K562 (cell line): Measurements from ENCODE around the gene ACLY. TPM values are rescaled to one million over a fixed set of nuclear protein-coding genes. Genes with fewer than 3 reads are reported as not detected.
A peak's percentile ranks its signal among the peaks of the same experiment; 100 is the strongest.

Experiments
- ESRRA ChIP-seq: fragments of 450-650 bp; IDR thresholded peaks from 2 replicates; pipeline ENCODE4 v1.6.1; 2014; ENCODE audit warnings: low read depth, mild to moderate bottlenecking, moderate library complexity, borderline replicate concordance
- NR1H2 ChIP-seq: sonication (generic); formaldehyde crosslinking; IDR thresholded peaks from 2 replicates; pipeline ENCODE4 v1.4.0; 2020; ENCODE audit warnings: mild to moderate bottlenecking, missing genetic modification reagents
- PHB2 ChIP-seq: fragments of 450-650 bp; IDR thresholded peaks from 2 replicates; pipeline ENCODE4 v1.6.1; 2017; ENCODE audit warnings: low read depth
- POLR3A ChIP-seq: IDR thresholded peaks from 2 replicates; pipeline ENCODE4 v1.6.1; 2011; ENCODE audit warnings: borderline replicate concordance, mild to moderate bottlenecking, moderate library complexity; ENCODE audit not compliant: insufficient read length, insufficient read depth; ENCODE audit errors: extremely low read depth
- RUNX1 ChIP-seq: sonication (generic); IDR thresholded peaks from 2 replicates; pipeline ENCODE4 v1.6.1; 2016; ENCODE audit warnings: antibody characterized with exemption, low read depth
- SAFB ChIP-seq: fragments of 200-400 bp; formaldehyde crosslinking; IDR thresholded peaks from 2 replicates; pipeline ENCODE4 v1.6.1; 2017; ENCODE audit warnings: low read depth, low read length, borderline replicate concordance
- SIN3A ChIP-seq, 2 experiments: fragments of 150-350 bp in 1 of 2; IDR thresholded peaks; 2 replicates each; pipeline ENCODE4 v1.6.1; 2011 to 2016; ENCODE audit warnings: borderline replicate concordance in 2 of 2, low read depth in 2 of 2, low read length in 2 of 2, mild to moderate bottlenecking in 2 of 2, moderate library complexity in 2 of 2; ENCODE audit not compliant: control insufficient read depth in 1 of 2
- SP2 ChIP-seq: IDR thresholded peaks from 2 replicates; pipeline ENCODE4 v1.6.1; 2011; ENCODE audit warnings: mild to moderate bottlenecking, low read depth, low read length, moderate library complexity; ENCODE audit not compliant: poor library complexity, severe bottlenecking; ENCODE audit errors: extremely low read depth
- polyA plus RNA-seq, 8 experiments: library from polyadenylated mRNA; depleted of rRNA in 4 of 8; stranded (reverse) in 5 of 8; unstranded in 3 of 8; fragments of >200 nt; fragmentation: Nextera tagmentation in 2 of 8; fragmentation: Illumina TruSeq in 1 of 8; extraction: Ambion mirVana in 2 of 8; extraction: Trizol in 1 of 8; gene quantifications; 2 replicates each; pipeline versions ENCODE4 v1.2.1 to v1.2.3, GENCODE V29; 2011 to 2014; ENCODE audit warnings: inconsistent platforms in 1 of 8, missing spikeins in 1 of 8
- total RNA-seq, 7 experiments: library from RNA; depleted of rRNA in 6 of 7; stranded (reverse); fragments of >200 nt in 6 of 7; fragmentation: Illumina TruSeq in 2 of 7; extraction: Trizol in 2 of 7; gene quantifications; 2 replicates each; pipeline versions ENCODE4 v1.2.1 to v1.2.3, GENCODE V29; 2011 to 2021; ENCODE audit warnings: low replicate concordance in 1 of 7
- TF ChIP-seq, protein P1 (sequence below), 2 experiments: IDR thresholded peaks; 2 replicates each; pipeline ENCODE4 v1.6.1; 2012; ENCODE audit warnings: improper control_type of control experiment in 2 of 2, low read depth in 2 of 2, low read length in 2 of 2, borderline replicate concordance in 1 of 2
- TF ChIP-seq, protein P2 (sequence below): fragments of 250-450 bp; sonication (Bioruptor Pico); IDR thresholded peaks from 2 replicates; pipeline ENCODE4 v1.4.0; 2020; ENCODE audit warnings: mild to moderate bottlenecking, moderate library complexity

Gene ACLY
- total and polyA plus RNA-seq, 9 of the 15 experiments (the other 6 are each of a cell fraction or from before 2014, with no cell fraction given), result 42.9 to 280 (median 125) TPM

DNA sequence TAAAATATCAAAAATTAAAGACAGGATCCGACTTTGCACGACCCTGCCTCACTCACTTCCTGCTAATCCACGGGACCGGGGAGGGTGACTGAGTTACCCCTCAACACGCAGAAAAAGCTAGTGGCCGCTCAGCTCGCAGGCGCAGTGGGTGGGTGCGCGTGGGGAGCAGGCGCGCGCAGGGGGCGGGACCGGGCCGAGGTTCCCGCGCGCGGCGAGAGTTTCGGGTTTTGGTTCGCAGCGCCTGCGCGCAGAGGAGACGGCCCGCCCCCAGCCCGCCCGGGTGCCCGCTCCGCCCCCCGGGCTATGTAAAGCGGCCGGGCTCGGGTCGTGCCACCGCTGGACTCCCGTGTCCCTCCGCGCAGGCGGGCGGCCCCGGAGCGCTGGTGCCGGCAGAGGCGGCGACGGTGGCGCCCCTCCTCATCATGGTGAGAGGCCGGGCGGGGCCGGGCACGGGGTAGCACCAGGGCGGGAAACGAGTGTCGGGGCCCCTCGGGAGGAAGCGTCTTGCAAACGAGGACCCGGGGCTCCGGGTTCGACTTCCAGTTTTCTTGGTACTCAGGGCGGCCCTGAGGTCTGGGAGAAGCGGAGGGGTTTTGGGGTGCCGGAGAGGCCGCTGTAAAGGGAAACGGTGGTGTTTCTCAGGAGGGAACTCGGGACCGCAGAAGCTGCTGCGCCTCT is 47.9 kb upstream of the ACLY start, which contains the start of gene CNP (continued):
- TF ChIP-seq SIN3A (IDR thresholded peaks at IDR 0.05; ENCODE audit: borderline replicate concordance in 2 of 2, control insufficient read depth in 1 of 2, low read depth in 2 of 2, low read length in 2 of 2) (peak in 1 of 2 experiments; percentile 82; a peak in 1 of 4 replicates), PHB2 (no peak), SP2 (no peak), SAFB (peak; percentile 88), RUNX1 (no peak), ESRRA (no peak), POLR3A (no peak), NR1H2 (CRISPR knock-in tag) (no peak)
- TF ChIP-seq, protein P1, sequence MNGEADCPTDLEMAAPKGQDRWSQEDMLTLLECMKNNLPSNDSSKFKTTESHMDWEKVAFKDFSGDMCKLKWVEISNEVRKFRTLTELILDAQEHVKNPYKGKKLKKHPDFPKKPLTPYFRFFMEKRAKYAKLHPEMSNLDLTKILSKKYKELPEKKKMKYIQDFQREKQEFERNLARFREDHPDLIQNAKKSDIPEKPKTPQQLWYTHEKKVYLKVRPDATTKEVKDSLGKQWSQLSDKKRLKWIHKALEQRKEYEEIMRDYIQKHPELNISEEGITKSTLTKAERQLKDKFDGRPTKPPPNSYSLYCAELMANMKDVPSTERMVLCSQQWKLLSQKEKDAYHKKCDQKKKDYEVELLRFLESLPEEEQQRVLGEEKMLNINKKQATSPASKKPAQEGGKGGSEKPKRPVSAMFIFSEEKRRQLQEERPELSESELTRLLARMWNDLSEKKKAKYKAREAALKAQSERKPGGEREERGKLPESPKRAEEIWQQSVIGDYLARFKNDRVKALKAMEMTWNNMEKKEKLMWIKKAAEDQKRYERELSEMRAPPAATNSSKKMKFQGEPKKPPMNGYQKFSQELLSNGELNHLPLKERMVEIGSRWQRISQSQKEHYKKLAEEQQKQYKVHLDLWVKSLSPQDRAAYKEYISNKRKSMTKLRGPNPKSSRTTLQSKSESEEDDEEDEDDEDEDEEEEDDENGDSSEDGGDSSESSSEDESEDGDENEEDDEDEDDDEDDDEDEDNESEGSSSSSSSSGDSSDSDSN (IDR thresholded peaks at IDR 0.05; ENCODE audit: borderline replicate concordance in 1 of 2, low read depth in 2 of 2, low read length in 2 of 2), result 0 out of 4 replicates have a peak, but pooled peaks of 1 of the 2 experiments have one; percentile 34
- TF ChIP-seq, protein P2, sequence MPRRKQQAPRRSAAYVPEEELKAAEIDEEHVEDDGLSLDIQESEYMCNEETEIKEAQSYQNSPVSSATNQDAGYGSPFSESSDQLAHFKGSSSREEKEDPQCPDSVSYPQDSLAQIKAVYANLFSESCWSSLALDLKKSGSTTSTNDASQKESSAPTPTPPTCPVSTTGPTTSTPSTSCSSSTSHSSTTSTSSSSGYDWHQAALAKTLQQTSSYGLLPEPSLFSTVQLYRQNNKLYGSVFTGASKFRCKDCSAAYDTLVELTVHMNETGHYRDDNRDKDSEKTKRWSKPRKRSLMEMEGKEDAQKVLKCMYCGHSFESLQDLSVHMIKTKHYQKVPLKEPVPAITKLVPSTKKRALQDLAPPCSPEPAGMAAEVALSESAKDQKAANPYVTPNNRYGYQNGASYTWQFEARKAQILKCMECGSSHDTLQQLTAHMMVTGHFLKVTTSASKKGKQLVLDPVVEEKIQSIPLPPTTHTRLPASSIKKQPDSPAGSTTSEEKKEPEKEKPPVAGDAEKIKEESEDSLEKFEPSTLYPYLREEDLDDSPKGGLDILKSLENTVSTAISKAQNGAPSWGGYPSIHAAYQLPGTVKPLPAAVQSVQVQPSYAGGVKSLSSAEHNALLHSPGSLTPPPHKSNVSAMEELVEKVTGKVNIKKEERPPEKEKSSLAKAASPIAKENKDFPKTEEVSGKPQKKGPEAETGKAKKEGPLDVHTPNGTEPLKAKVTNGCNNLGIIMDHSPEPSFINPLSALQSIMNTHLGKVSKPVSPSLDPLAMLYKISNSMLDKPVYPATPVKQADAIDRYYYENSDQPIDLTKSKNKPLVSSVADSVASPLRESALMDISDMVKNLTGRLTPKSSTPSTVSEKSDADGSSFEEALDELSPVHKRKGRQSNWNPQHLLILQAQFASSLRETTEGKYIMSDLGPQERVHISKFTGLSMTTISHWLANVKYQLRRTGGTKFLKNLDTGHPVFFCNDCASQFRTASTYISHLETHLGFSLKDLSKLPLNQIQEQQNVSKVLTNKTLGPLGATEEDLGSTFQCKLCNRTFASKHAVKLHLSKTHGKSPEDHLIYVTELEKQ (CRISPR knock-in tag), result no peak
